Measurements from ENCODE around the gene ABCD2. TPM values are rescaled to one million over a fixed set of nuclear protein-coding genes. Genes with fewer than 3 reads are reported as not detected.

ABCD2 gene
- total RNA-seq, 4 donors from 2014 or later = 0.33 to 0.81 (median 0.63) TPM

DNA sequence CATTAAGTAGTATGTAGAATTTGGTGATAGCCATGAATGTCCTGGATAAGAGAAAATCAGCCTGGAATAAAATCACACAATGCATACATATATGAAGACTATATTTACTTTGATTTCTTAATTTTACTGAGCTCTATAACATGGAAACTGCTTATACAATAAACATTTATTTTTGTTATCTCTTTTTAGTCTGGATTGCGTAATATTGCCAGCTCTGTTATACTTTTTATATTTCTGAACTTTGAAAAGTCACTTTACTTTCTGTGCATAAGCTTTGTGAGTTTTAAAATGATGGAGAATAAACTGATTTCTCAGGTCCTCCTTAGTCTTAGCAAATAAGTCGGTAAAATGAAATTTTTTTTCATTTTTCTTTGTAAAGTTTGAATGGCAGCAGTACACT lies 19.2 kb upstream of the ABCD2 start:
- no peaks in the 10 kb centered on the region for H3K36me3 ChIP-seq
- no peaks in the 10 kb centered on the region for H3K27me3 ChIP-seq
- TF ChIP-seq POLR2A (IDR thresholded peaks at IDR 0.05) = no peak
- TF ChIP-seq, protein P1, sequence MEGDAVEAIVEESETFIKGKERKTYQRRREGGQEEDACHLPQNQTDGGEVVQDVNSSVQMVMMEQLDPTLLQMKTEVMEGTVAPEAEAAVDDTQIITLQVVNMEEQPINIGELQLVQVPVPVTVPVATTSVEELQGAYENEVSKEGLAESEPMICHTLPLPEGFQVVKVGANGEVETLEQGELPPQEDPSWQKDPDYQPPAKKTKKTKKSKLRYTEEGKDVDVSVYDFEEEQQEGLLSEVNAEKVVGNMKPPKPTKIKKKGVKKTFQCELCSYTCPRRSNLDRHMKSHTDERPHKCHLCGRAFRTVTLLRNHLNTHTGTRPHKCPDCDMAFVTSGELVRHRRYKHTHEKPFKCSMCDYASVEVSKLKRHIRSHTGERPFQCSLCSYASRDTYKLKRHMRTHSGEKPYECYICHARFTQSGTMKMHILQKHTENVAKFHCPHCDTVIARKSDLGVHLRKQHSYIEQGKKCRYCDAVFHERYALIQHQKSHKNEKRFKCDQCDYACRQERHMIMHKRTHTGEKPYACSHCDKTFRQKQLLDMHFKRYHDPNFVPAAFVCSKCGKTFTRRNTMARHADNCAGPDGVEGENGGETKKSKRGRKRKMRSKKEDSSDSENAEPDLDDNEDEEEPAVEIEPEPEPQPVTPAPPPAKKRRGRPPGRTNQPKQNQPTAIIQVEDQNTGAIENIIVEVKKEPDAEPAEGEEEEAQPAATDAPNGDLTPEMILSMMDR (IDR thresholded peaks at IDR 0.05) = no peak
- no peaks in the 10 kb centered on the region for H3K9me3 ChIP-seq
- H3K4me1 ChIP-seq = no peaks in the 10 kb centered on the region
- no peak for DNase-seq
- WGBS, 2 donors = 86 to 90% methylated on average over 2 of the region's 2 CpGs
- intact Hi-C loops (cut with DNase I) = no loop called here
- H3K4me3 ChIP-seq (replicated peaks in 1 of 3) = no peak overlapping the region
- H3K27ac ChIP-seq = no peak overlapping the region

DNA sequence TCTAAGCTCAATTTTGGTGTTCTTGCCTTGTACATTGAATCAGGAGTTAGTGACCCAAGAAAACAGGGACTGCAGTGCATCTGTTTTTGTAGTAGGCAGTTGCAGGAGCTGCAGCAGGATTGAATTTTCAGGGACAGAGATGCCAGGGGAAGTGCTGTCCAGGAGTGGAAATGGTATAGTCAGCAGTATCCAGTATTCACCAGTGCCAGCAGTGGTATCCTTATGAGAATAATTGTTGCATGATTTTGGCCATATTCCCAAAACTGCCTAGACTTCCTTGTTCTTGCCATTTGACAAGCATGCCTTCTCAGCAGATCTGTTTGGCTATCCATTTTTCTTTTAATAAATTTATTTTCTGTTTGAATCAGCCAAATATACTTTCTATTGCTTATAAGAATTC lies 18.6 kb upstream of the ABCD2 start:
- Histone ChIP-seq H3K4me1 (no peaks in the 10 kb centered on the region), H3K9me3 (no peaks in the 10 kb centered on the region), H3K27ac (no peak overlapping the region), H3K4me3 (replicated peaks in 1 of 3) (no peak overlapping the region), H3K27me3 (no peaks in the 10 kb centered on the region), H3K36me3 (no peaks in the 10 kb centered on the region)
- no peak for DNase-seq
- no peak for TF ChIP-seq POLR2A (IDR thresholded peaks at IDR 0.05)
- TF ChIP-seq, protein P1 (IDR thresholded peaks at IDR 0.05) = no peak
- intact Hi-C loops (cut with DNase I) = no loop called here

DNA sequence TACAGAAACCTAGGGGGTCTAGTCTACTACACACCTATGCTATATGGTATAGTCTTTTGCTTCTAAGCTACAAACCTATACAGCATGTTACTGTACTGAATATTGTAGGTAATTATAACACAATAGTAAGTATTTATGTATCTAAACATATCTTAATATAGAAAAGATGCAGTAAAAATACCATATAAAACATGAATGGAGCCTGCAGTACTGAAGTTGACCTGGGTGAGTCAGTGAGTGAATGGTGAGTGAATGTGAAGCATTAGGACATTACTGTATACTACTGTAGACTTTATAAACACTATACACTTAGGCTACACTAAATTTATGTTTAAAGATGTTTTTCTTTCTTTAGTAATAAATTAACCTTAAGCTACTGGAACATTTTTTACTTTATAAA lies 13.1 kb upstream of the ABCD2 start:
- Histone ChIP-seq H3K27ac (no peak overlapping the region), H3K4me3 (replicated peaks in 1 of 3) (no peak overlapping the region), H3K36me3 (no peaks in the 10 kb centered on the region), H3K9me3 (no peaks in the 10 kb centered on the region), H3K27me3 (no peaks in the 10 kb centered on the region), H3K4me1 (no peaks in the 10 kb centered on the region)
- no peak for DNase-seq
- intact Hi-C loops (cut with DNase I) = no loop called here
- TF ChIP-seq, protein P1 (IDR thresholded peaks at IDR 0.05) = no peak
- TF ChIP-seq POLR2A (IDR thresholded peaks at IDR 0.05) = no peak

DNA sequence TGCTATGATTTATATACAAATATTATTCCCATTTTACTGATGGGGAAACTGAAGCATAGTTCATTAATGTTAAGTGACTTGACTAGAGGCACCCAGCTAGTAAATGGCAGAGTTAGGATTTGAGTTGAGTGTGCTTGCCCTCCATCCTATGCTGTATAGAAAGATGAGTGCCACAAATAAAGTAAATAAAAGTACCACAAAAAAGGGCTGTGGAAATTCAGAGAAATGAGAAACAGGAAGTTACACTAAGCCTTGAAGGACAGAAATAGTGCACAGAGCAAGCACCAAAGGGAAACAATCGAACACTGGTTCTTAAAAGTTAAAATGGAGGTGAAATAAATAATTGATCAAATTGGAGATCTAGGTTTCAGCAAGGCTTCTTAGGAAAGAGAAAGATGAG lies 9.2 kb upstream of the ABCD2 start:
- H3K9me3 ChIP-seq = no peaks in the 10 kb centered on the region
- 64 to 77% methylated on average over 1 of the region's 1 CpG for WGBS, 2 donors
- no peak for DNase-seq
- H3K4me3 ChIP-seq (replicated peaks in 1 of 3) = no peak overlapping the region
- no peak for TF ChIP-seq POLR2A (IDR thresholded peaks at IDR 0.05)
- TF ChIP-seq, protein P1 (IDR thresholded peaks at IDR 0.05) = no peak
- intact Hi-C loops (cut with DNase I) = no loop called here
- H3K27ac ChIP-seq = no peak overlapping the region
- H3K36me3 ChIP-seq = no peaks in the 10 kb centered on the region
- H3K4me1 ChIP-seq = no peaks in the 10 kb centered on the region
- H3K27me3 ChIP-seq = no peaks in the 10 kb centered on the region

DNA sequence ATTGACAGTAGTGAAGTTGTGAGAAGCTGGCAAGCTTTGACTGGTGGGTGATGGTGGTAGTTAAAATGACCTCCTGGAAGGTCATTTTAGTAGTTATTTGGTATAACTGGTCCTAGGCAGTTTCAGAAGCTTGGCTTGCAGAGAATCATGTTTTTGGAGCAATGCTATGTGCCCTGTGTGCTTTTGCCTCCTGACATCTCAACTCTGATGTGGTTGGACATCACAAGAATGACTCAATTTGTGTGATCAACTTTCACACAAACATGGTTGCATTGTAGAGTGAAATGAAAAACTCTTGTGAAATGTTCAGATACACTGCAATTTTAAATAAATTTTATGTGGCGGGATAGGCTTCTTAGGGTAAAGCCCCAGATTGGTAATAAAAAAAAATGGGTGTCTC lies 8.3 kb upstream of the ABCD2 start:
- DNase-seq = no peak
- TF ChIP-seq, protein P1 (IDR thresholded peaks at IDR 0.05) = no peak
- no peak for TF ChIP-seq POLR2A (IDR thresholded peaks at IDR 0.05)
- intact Hi-C loops (cut with DNase I) = no loop called here
- Histone ChIP-seq H3K4me1 (no peaks in the 10 kb centered on the region), H3K4me3 (replicated peaks in 1 of 3) (no peak overlapping the region), H3K27ac (no peak overlapping the region), H3K36me3 (no peaks in the 10 kb centered on the region), H3K9me3 (no peaks in the 10 kb centered on the region), H3K27me3 (no peaks in the 10 kb centered on the region)
- WGBS, 2 donors = 94 to 95% methylated on average over 1 of the region's 1 CpG

All from thyroid gland (tissue), 4 donors.